CD4-positive, alpha-beta T cell treated with Interleukin-4 for 1 hour (primary cell): ENCODE measurements around the gene KLK11.
A peak's percentile ranks its signal among the peaks of the same experiment; 100 is the strongest.

Source experiments
- DNase-seq, 2 donors: peaks; one replicate each; pipeline ENCODE4 v3.0.0-alpha.2; 2020 to 2022

The KLK11 gene

DNA sequence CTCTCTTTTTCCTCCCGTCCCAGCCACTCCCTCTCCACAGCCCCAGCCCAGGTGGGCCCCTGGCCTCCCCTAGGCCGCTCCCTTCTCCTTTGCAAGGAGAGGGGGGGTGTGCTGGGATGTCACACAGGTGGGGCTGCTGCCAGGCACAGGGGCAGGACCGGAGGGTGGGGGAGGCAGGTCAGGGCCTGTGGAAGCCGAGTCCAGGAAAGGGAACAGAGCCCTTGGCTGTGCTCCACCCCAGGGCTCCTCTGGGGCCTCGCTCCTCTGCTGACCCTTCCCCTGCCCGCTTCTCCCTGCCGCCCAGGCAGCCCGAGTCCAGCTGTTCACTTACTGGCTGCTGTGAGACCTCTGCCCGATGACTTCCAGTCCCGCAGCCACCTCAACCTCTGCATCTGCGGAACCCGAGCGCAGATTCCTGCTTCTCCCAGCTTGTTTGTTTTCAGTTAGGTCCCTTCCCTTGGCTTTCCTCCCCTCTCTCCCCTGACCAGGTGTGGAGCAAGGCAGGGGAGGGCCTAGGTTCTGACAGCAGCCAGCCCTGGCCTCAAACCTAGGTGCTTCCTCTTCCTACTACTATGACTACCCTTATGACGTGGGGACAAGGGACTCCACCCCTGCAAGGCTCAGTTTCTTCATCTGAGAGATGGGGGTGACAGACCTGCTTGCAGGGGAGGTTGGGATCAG, 850 bp upstream of the KLK11 start:
- no peak for DNase-seq

DNA sequence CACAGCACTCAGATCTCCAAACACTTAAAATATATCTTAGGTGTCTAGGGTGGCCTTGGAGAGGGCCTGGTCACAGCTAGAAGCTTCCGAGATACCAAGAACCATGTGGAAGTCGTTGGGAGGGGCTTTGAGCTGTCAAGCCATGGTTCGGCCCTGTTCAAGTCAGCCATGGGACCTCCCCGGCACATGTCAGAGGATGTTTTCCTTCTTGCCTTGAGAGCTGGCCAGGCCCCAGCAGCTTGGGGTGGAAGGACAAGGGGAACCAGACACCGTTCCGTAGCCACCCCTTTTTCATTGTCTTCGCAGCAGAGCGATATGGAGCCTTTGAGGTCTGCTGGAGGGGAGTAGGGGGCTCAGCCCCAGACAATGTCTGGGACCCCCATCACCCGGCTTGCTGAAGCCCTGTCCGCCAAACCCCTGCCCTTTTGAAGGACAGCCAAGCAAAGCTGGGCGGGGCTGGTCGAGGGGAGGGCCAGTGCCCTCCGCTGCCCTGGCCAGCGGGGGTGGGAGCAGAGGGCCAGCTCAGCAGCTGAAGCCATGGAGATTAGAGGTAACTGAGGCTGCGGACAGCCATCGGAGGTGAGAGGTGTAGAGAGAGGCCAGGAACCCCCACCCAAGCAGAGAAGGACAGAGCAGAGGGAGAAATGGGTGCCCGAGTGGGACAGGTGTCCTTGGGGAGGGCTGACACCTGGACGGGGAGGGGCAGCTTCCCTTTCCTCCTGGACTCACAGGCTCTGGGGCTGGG, 435 bp downstream of the KLK11 start:
- DNase-seq, result no peak

DNA sequence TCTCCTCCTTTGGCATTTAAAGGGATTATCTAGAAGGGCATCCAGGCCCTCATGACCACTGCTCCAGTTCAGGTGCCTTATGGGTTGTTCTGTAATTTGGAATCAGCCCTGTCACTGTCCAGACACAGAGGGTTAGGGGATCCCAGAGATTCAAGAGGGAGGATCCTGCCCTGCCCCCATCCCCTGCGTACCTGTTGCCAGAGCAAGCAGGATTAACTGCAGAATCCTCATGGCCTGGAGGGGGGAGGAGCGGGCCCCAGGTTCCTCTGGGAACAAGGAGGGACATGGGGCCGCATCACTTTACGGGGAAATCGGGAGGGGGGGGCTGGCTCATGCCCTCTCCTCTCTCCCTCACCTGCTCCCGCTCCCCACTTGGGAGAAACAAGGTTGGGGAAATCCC, 1.0 kb downstream of the KLK11 start:
- DNase-seq, result no peak

DNA sequence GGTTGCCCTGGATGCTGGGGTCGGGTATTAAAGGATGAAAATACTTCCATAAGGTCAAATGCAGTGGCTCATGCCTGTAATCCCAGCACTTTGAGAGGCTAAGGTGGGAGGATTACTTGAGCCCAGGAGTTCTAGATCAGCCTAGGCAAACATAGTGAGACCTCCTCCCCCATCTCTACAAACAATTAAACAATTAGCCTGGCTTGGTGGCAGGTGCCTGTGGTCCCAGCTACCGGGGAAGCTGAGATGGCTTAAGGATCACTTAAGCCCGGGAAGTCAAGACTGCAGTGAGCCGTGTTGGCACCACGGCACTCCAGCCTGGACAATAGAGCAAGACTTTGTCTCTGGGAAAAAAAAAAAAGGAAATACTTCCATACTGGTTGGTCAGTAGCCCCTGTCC, 1.5 kb downstream of the KLK11 start:
- no peak for DNase-seq

DNA sequence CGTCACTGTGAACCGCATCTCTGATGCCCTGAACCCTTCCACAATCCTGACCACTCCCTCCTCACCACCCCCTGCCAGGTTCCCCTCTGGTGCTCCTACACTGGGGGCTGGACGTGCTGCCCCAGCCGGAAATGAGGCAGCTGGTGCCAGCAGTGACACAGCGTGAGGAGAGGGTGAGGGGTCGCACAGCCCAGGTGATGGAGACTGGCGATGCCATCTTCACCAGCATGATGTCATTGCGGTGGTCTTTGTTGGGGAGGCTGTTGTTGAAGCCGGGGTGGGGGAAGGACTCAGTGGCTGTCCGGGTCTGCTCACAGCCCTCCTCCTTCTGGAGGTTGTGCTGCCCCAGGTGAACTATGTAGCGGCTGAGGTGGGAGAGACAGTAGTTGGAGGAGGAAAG, 2.5 kb downstream of the KLK11 start:
- no peak for DNase-seq

DNA sequence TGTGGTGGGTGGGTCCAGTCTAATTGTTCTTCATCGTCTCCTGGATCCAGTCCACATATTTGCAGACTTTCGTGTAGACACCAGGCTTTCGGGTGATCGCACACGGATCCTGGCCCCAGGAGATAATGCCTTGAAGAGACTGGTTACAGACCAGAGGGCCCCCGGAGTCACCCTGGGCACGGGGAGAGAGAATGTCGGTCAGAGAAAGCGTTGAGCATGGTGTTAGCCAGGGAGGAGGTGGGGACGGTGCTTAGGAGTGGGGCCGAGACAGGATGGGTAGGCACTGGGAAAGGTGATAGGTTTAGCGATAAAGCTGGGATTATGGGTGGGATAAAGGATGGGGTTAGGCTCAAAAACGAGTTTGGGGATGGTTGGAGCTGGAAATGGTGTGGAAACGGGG, 3.9 kb downstream of the KLK11 start:
- DNase-seq, result no peak

DNA sequence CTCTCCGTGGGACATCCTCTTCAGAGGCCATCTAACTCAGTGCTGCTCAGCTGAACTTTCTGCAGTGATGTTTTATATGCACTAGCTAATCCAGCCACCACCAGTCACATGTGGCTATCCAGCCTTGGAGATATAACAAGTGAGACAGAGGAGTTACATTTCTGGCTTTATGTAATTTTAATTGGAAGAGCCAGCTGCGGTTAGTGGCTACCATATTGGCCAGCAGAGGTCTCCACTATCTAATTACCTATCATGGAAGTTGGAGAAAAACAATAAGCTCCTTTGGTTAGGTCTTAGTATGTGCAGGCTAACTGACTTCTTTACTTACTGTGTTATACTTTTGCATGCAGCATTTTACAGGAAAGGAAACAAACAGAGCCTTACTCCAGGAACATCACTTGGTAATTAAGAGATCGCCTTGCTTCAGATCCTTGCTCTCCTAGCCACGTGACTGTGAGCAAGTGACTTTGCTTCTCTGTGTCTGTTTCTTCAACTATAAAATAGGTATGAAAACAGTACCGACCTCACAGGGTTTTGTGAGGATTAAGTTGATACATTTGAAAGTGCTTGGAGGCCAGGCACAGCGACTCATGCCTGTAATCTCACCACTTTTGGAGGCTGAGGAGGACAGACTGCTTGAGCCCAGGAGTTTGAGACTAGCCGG, 5.3 kb downstream of the KLK11 start:
- DNase-seq, result peak in 1 of 2 donors; percentile 21

DNA sequence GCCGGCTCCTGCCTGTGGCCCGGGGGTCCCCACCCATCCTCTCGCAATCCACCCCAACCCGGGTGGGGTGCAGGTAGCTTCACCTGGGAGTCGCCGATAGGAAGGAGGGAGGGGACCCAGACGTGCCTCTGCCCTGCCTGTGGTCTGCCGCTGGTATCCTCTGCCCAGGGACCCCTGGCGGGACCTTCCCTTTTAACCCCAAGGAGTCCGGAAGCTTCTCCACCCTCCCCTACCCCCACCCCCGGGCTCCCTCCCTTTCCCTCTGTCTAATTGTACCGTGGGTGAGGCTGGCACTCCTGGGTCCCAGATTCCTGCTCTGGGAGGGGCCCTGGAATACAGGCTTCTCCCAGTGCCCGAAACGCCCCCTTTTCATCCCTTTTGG, 6.9 kb downstream of the KLK11 start, which contains the start of gene KLK10:
Gene KLK10 (minus strand): TSS at position 166 of the 382 bp plus-strand sequence. CDS start 579 bp downstream, outside the sequence.
- no peak for DNase-seq

DNA sequence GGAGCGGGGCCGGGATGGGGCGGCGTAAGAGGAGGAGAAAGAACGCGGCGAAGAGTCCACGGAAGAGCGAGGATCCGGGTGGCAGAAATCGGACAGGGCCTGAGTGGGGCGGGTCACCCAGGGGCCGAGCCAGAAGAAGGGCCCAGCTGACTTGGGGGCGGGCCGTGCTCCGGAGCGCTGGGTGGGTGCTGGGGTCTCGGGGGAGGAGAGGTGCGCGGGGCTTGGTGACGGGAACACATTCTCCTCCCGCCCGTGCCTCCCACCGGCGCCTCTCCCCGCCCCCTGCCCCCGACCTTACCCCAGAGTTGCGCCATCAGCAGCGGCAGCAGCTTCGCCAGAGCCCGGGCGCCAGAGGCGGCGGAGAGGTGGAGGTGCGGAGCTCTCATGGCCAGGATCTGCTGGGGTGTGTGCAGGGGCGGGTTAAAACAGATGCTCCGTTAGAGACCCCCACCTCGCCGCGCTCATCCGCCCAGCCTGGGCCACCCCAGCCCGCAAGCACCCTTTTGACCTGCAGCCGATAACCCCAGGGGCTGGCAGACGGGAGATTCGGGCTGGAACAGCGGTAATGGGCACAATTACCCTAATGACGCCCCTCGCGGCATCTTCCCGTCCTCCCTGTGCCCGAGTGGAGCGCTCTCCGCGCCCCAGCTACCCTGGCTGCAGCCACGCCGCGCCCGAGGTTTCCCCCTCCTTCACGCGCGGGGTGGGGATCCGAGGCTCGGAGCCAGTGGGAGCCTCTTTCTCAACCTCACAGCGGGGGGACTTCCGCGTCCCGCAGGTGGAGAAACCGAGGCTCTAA, 7.5 kb downstream of the KLK11 start:
- DNase-seq, result no peak

DNA sequence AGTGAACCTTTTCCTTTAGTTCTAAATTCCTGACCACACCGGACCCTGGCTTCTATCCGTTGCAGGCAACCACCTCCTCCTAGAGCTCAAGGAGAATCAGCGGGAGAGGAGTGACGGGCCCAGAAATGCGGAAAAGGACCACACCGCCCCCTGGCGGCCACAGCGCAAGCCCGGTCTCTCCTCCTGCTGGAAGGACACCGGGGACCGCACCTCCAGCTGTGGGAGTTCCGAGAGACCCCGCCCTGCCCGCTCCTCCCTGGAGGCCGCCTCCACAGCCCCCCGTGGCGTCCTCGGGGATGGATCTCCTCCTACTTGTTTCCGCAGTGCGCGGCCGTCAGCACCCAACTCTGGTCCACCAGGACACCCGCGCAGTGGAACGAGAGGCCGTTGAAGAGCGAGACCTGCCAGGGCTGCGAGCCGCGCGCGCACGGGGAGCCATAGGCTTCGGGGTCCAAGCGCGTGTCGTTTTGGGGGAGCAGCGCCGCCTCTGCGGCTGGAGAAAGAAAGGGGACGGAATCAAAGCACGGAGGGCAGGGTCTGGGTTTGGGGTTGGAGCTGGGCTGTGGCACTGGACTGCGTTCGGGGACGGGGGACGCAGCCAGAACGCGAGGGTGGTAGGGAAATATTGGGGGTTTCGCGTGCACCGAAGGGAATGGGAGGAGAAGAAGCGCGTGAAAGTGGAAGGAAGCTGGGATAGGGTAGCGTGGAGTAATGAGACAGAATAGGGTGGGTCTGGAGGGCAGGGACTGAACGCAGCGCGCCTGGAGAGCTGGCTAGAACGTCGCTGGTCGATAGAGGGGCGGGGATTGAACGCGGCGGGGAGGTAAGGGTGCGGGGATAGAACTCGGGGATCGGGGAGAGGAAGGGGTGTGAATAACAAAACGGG, 9.4 kb downstream of the KLK11 start:
- DNase-seq, result peak; percentile 38 to 42

DNA sequence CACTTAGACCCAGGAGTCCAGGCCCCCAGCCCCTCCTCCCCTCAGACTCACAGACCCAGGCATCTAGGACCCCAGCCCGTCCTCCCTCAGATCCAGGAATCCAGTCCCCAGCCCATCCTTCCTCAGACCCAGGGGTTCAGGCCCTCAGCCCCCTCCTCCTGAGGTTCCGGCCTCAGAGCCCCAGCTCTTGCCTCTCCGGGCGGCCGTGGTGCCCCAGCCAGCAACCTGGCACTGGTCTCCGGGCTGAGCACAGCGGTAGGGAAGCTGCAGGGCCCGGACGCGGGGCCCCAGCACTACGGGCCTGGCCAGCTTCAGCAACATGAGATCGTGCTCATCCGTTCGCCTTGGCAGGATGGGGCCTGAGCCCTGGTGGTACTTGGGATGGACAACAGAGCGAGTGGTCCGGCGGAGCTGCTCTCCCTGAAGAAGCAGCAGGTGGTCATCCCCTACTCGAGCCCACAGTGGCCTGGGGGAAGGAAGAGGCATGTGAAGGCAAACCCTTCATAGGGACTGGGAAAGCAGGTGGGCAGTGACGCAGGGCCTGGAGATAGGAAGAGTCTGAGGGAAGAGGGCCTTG, 10.6 kb downstream of the KLK11 start:
- DNase-seq, result no peak

DNA sequence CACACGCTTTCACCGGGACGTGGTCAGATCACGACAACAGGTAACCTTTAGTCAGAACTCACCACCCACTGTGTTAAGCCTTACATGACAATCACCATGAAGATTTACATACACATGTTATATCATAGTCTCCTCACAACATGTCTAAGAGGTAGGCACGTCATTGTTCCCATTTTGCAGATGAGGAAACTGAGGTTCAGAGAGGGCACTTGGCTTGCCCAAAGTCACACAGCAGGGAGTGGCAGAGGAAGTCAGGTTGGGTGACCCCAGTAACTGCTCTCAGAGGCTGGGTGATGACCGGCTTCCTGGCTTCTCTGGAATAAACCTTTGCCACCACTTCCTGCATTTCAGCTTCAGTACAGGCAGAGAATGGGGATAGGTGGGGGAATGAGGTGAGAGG, 12.2 kb downstream of the KLK11 start:
- DNase-seq, result no peak

DNA sequence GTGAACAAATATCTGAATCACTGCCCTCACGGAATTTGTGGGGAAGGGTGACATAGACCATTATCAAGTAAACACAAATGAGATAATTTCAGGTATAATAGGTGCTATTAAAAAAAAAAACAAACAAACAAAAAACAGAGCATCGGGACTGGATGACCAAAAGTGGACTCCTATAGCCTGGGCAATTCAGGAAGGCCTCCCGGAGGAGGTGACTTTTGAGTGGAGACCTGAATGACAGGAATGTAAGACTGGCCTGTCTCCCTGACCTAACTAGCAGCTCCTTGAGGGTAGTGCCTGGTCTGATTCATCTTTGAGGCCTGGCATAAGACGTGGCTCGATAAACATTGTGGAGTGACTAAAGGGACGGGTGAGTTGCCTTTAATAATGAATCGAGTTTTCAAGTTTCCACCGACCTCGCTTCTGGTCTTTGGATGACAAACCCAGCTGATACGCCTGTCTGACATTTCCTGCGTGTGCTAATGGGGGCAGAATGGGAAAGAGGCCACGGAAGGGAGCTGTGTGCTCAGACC, 13.7 kb downstream of the KLK11 start:
- no peak for DNase-seq

DNA sequence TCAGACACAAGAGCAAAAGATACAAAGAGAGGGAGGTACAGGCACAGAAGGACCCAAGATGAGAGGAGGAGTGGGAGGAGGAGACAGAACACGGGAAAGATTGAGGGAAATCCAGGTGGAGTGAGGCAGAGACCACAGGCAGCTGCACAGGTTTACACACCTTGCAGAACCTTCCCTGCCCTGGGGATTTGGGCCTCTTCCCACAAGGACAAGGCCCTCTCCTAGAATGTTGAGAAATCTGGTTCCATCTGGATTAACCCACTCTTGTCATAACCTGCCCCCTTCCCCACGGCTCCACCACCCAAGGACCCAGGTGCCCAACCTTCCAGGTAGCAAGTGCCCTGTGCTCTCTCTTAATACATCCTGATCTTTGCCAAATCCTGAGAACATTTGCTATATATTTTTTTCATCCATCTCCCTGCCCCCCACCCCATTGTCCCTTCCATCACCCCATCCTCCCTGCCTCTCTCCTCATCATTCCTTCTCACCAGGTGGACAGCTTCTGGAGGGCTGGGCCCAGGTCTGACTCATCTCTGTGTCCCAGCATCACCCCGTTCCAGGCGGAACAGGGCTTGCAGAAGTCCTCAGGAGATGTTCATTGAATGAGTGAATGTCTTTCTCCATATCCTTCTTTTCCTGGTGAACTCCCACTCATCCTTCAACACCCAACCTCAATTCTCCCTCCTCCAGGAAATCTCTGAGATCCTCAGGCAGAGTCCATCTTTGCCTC, 16.2 kb downstream of the KLK11 start:
- no peak for DNase-seq

DNA sequence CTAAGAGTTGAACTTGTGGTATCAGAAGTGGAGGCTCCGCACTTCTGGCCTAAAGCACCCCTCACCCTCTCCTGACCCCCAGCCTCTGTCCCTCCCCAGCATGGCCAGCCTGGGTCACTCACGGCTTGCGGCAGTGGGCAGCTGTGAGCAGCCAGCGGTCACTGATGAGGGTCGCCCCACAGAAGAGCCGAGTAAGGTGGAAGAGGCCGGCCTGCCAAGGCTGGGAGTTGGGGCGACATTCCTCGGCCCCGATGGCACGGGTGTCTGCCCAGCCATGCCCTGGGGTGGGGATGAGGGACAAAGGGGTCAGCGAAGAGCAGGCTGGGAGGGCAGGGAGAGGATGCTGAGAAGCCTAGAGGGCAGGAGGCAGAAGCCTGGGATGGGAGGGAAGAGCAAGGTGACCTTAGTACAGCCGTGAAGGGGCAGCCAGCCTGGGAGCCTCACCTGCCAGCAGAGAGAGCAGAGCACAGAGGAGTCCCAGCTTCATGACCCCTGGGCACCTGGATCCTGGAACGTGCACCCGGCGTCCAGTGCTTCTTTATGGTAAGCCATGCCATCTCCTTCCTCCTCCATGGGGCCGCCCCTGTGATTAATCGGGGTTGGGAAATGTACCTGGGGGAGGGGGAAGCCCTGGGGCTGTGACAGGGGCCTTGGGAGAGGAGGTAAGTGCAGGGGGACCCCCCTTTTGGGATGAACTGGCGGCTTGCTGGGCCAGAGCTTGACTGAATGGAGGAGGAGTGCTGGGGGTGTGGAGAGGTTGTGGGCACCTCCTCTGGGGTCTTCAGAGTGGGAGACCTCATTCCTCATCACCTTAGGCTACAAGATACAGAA, 17.1 kb downstream of the KLK11 start:
- no peak for DNase-seq

DNA sequence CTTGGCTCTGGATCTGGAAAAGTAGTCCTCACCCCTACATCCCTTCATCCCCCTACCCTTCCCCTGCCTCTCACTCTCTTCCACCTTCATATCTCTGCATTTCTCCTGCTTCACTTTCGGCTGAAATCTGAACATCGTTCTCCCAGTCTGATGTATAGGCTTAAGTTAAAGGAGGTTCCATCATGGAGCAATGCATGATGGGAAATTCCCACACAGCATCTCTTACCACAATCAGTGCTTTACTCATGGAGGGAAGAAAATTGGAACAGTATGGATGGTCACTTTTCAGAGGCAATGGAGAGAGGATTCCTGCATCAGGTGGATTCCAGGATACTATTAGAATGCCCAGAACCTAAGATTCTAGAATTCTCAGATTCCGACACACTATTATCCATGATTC, 18.9 kb downstream of the KLK11 start:
- no peak for DNase-seq

DNA sequence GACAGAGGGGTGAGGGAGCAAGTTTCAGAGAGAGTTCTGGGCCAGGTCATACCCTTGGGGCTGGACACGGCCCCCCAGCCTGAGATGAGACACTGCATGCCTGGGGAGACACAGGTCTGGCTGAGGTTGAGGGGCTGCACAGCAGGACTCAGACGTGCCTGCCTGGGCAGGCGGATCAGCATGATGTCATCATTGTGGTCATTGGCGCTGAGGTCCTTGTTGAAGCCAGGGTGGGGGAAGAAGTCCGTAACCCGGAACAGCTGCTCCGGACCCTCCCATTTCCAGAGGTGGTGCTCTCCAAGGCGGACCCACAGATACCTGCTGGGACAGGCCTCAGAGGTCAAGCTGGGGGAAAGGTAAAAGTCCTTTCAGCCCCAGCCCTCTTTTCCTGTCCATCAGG, 20.0 kb downstream of the KLK11 start:
- no peak for DNase-seq

DNA sequence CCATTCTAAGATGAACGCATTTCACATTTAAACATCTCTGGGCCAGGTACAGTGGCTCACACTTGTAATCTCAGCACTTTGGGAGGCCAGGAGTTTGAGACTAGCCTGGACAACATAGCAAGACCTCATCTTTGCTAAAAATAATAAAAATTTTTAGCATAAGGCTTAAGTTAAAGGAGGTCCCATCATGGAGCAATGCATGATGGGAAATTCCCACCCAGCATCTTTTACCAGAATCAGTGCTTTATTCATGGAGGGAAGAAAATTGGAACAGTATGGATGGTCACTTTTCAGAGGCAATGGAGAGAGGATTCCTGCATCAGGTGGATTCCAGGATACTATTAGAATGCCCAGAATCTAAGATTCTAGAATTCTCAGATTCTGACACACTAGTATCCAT, 21.2 kb downstream of the KLK11 start:
- no peak for DNase-seq

DNA sequence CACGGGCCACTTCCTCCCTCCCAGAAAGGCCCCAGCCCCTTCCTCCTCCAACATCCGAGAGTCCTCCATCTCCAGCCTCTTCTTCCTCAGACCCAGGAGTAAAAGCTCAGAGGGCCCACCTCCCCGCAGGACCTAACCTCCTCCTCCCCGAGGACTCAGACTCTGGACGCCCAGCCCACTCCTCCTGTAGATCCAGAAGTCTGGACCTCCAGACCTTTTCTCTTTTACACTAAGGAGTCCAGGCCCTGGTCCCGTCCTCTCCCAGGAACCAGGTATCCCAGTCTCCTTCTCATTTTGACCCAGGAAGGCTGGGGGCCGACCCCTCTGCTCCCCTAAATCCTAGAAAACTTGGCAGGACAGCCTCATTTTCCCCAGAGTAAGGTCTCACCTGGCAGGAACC, 23.1 kb downstream of the KLK11 start:
- no peak for DNase-seq
